OCI-LY3 (cell line): Measurements from ENCODE around the gene CD59.
A peak's percentile ranks its signal among the peaks of the same experiment; 100 is the strongest.

Experiments
- CTCF ChIP-seq: fragments of 200-600, 300-600 bp; sonication (generic); IDR thresholded peaks from 2 replicates; pipeline ENCODE4 v1.5.1; 2014; ENCODE audit warnings: antibody characterized with exemption, low read length, low read depth
- EZH2phosphoT487 ChIP-seq: fragments of 200-600 bp; shearing (Covaris generic); IDR thresholded peaks from 2 replicates; pipeline ENCODE4 v1.6.1; 2018; ENCODE audit warnings: antibody characterized with exemption, mixed run types, low read depth

- TF ChIP-seq CTCF, result peak; percentile 55
- no peak for TF ChIP-seq EZH2phosphoT487
Observed at GRCh38 chr11:33716243-33716642, 20.0 kb downstream of the CD59 start.
